Stimulated activated CD8-positive, alpha-beta memory T cell treated with anti-CD3 and anti-CD28 coated beads, Interleukin-7, amount 100 ng/mL, for 24 hours (primary cell): Measurements from ENCODE around the gene SLC29A1.

ENCODE experiments used
- DNase-seq: peaks from one replicate; pipeline ENCODE4 v3.0.0-alpha.2; 2020; ENCODE audit warnings: low read depth

Gene SLC29A1

GRCh38 chr6:44237021-44237812 lies 13.8 kb downstream of the SLC29A1 start:
- DNase-seq, result peak; percentile 50

GRCh38 chr6:44237813-44238433 lies 14.5 kb downstream of the SLC29A1 start:
- peak; percentile 50 for DNase-seq

GRCh38 chr6:44238687-44239350 lies 15.4 kb downstream of the SLC29A1 start:
- no peak for DNase-seq

GRCh38 chr6:44243345-44243744 lies 19.9 kb downstream of the SLC29A1 start:
- no peak for DNase-seq

GRCh38 chr6:44245391-44245911 lies 22.1 kb downstream of the SLC29A1 start:
- DNase-seq, result no peak

- peak; percentile 75 for DNase-seq
Measured at GRCh38 chr6:44245912-44246662, 22.7 kb downstream of the SLC29A1 start.

- peak; percentile 85 for DNase-seq
Measured at GRCh38 chr6:44246663-44247337, 23.4 kb downstream of the SLC29A1 start, which contains the start of gene HSP90AB1. TSS of gene HSP90AB1 (plus strand) at chr6:44247101. CDS start at chr6:44248630, 1,529 bp downstream.

GRCh38 chr6:44247338-44248302 lies 24.2 kb downstream of the SLC29A1 start:
- DNase-seq, result peak; percentile 82

GRCh38 chr6:44248579-44248978 lies 25.2 kb downstream of the SLC29A1 start:
- no peak for DNase-seq

GRCh38 chr6:44249082-44249748 lies 25.8 kb downstream of the SLC29A1 start:
- no peak for DNase-seq

GRCh38 chr6:44250067-44250717 lies 26.8 kb downstream of the SLC29A1 start:
- no peak for DNase-seq

- no peak for DNase-seq
Measured at GRCh38 chr6:44250718-44251123, 27.3 kb downstream of the SLC29A1 start.

- no peak for DNase-seq
Measured at GRCh38 chr6:44251576-44252524, 28.5 kb downstream of the SLC29A1 start.

GRCh38 chr6:44253307-44254101 lies 30.1 kb downstream of the SLC29A1 start:
- no peak for DNase-seq

GRCh38 chr6:44254191-44255104 lies 31.1 kb downstream of the SLC29A1 start:
- DNase-seq, result no peak
